ENCODE data around the gene FGF11.
A peak's percentile ranks its signal among the peaks of the same experiment; 100 is the strongest.

FGF11 gene

DNA sequence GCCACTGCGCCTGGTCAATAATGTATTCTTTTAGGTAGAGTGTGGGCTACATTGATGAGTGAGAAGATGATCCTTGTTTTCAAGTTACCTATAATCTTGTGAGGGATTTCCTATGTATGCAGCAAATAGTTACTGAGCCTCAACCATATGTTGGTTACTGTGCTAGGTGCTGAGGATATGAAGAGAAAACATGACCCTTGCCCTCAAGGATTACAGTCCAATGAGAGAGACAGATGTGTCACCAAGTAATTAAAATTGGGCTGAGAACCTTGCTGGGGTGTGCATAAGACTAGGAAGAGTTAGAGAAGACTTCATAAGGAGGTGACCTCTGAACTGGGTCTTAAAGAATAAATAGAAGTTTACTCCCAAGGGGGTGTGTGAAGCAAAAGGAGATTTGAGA is 52.3 kb downstream of the FGF11 start:
- H3K4me3 Mint-ChIP-seq, result peak overlapping the region in 1 of 2 donors; percentile 14
- H3K27me3 Mint-ChIP-seq, result no peaks in the 10 kb centered on the region
- H3K9me3 Mint-ChIP-seq, result no peaks in the 10 kb centered on the region
- no peak for DNase-seq
- H3K4me1 Mint-ChIP-seq (ENCODE audit: low read depth in 2 of 2), result peaks cover 50 to 67% of the 10 kb centered on the region in 2 donors
- peaks cover 81% of the 10 kb centered on the region for H3K36me3 Mint-ChIP-seq (ENCODE audit: insufficient read depth)
- peak overlapping the region in 1 of 2 donors; percentile 47 for H3K27ac Mint-ChIP-seq
- ATAC-seq (replicated peaks), result no peak

DNA sequence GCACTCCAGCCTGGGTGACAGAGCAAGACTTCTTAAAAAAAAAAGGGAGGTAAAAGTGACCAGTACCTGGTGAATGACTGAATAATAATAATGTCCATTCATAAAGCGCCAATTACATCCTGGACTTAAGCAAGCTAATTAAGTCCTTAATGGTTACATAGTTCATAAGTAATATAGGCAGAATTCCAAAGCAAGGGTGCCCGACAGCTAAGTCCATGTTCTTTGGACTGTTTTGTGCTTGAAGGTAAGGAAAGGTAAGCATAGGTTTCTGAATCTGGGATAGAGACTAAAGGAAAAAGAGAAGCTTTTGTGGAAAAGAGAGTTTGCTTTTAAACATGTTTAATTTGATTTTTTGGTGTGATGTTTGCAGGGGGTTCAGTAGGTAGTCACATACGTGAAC is 54.6 kb downstream of the FGF11 start:
- DNase-seq (no peak), ATAC-seq (replicated peaks) (no peak)
- Mint-ChIP-seq H3K4me1 (ENCODE audit: low read depth in 2 of 2) (peaks cover 36 to 56% of the 10 kb centered on the region in 2 donors), H3K4me3 (no peak overlapping the region), H3K27ac (peak overlapping the region in 1 of 2 donors; percentile 95), H3K36me3 (ENCODE audit: insufficient read depth) (peaks cover 84% of the 10 kb centered on the region), H3K27me3 (no peaks in the 10 kb centered on the region), H3K9me3 (no peaks in the 10 kb centered on the region)
